Glomerular endothelial cell (primary cell): Measurements from ENCODE around the gene TSPAN17. TPM values are rescaled to one million over a fixed set of nuclear protein-coding genes. Genes with fewer than 3 reads are reported as not detected.
"Not testable (repeated sequence)": the region's sequence is repeated elsewhere in the genome, so short reads cannot be mapped to it uniquely, and the experiment has no call there.

Source experiments
- DNase-seq: peaks from one replicate; pipeline ENCODE4 v3.0.0-alpha.2; 2011; ENCODE audit warnings: low read depth, low spot score; ENCODE audit errors: extremely low read depth
- total RNA-seq: library from RNA; depleted of rRNA; stranded (reverse); fragments of >200 nt; gene quantifications from 2 replicates; pipeline ENCODE4 v1.2.3, GENCODE V29; 2015

Gene TSPAN17
- total RNA-seq, 1 donor from 2014 or later, result 53.1 TPM

GRCh38 chr5:176676361-176676824 is 29.1 kb downstream of the TSPAN17 start:
- no peak for DNase-seq

- DNase-seq, result no peak
Measured at GRCh38 chr5:176677209-176677939, 30.1 kb downstream of the TSPAN17 start.

DNA sequence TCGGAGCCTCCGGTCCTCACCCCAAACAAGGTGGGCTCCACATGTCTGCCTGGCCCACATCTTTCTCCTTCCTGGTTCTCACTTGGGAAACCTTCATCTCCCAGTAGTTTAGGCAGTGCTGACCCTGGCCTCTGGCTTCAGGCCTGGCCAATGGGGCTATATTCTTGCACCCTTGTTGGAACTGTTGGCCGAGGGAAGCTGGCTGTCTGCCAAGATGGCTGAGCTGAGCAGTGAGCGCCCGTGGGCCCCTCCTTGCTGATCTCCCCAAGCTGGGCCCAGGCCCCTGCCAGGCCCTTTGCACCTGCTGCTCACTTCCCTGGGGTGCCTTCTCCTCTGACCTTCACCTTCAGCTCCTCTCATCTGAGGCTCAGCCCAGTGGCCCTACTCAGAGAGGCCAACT is 31.3 kb downstream of the TSPAN17 start:
- DNase-seq, result no peak

- DNase-seq, result no peak
Measured at GRCh38 chr5:176679365-176680225, 32.3 kb downstream of the TSPAN17 start.

DNA sequence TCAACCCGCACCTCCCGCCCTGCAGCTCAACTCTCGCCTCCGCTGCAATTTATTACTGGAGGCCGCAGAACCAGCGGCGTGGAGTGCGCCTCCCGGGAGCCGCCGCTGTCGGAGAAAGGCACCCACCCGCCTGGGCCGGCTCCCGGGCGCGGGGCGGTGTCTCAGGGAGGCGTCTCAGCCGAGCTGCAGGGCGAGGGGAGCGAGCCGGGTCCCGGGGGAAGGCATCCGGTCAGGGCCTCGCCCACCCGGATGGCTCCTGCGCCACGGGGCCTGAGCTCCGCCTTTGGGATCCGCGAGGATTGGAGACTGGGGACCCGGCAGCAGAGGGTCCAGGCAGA is 32.9 kb downstream of the TSPAN17 start:
- DNase-seq, result no peak

DNA sequence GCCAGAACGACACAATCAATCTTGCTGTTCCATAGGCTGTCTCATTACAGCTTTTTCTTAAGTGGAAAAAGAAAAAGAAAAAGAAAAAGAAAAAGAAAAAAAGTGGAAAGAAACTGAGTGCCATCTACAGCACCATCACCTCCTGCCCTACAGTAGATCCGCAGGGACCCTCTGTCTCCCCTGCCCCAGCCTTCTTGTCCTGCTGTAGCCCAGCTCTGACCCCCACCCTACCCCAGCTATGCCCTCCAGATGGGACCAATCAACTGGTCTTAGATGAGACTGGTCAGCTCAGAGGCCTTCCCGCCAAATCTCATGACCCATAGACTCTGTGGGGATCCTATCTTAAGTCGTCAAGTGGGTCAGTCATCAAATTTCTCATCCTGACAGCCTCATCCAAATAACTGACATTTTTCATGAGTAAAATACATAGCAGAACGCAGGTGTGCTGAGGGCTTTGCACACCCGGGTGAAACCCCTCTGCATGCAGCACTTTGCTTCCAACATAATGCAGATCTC is 34.8 kb downstream of the TSPAN17 start:
- DNase-seq, result no peak

DNA sequence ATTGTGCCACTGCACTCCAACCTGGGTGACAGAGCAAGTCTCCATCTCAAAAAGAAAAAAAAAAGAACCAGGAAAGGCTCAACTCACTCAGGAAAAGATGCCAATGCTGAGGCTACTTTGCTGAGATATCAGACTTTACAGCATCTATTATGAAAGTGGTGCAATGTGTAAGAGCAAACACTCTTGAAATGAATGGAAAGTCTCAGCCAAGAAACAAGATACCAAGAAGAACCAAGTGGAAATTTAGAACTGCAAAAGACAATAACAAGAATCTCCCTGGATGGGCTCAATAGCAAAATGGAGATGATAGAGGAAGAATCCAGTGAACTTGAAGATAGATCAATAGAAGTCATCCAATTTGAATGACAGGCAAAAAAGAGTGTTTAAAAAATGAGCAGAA is 37.7 kb downstream of the TSPAN17 start:
- DNase-seq, result no peak

GRCh38 chr5:176687247-176687646 is 40.0 kb downstream of the TSPAN17 start:
- DNase-seq, result no peak

DNA sequence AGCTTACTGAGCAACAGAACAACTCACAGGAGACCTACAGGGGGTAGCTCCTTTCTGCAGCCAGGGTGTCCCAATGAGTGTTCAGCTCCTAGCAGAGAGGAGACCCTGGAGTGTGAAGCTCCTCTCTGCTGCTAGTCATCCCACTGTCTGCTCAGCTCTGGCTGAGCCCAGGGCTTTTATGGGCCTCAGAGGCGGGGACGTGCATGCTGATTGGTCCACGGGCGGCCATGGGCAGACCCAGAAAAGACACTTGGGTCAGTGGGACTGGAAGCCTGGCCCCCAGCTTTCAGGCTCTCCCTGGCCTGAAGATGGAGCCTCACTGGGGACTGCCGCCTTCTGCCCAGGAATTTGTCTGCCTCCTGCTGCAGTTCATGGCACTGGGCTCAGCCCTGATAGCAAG is 40.6 kb downstream of the TSPAN17 start:
- DNase-seq, result no peak

DNA sequence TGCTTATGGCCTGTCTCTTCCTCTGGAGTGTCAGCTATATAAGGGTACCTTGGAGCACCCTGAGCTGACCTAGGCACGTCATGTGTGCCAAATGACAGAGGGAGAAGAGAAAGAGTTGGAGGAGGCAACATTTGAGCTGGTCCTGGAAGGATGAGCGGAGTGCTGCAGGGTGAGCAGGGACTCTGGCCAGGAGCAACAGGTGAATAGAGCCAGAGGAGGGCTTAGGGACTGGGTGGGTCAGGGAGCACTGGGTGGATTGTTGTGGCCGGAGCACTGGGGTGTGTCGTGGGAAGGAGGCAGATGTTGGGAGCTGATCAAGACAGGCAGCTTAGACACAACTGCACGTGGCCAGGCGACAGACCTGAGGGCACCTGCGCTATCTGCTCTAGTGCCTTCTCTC is 43.6 kb downstream of the TSPAN17 start:
- no peak for DNase-seq

GRCh38 chr5:176691524-176691923 is 44.2 kb downstream of the TSPAN17 start:
- DNase-seq, result no peak

DNA sequence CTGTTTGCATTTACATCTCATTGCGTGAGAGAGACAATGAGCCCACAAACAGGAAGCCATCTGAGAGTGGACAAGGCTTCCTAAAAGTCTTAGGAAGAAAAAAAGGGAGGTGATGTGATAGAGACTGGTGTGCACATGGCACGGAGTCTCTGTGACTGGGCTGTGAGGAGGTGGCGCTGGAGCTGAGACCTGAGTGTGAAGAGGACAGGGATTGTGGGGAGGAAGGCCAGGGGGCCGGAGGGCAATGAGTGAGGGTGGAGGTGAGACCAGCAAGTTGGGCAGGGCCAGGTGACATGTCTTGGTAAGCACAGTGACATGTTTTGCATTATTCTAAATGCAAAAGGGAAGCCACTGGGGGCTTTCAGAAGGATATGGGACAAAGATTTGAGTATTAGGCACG is 45.0 kb downstream of the TSPAN17 start:
- no peak for DNase-seq

DNA sequence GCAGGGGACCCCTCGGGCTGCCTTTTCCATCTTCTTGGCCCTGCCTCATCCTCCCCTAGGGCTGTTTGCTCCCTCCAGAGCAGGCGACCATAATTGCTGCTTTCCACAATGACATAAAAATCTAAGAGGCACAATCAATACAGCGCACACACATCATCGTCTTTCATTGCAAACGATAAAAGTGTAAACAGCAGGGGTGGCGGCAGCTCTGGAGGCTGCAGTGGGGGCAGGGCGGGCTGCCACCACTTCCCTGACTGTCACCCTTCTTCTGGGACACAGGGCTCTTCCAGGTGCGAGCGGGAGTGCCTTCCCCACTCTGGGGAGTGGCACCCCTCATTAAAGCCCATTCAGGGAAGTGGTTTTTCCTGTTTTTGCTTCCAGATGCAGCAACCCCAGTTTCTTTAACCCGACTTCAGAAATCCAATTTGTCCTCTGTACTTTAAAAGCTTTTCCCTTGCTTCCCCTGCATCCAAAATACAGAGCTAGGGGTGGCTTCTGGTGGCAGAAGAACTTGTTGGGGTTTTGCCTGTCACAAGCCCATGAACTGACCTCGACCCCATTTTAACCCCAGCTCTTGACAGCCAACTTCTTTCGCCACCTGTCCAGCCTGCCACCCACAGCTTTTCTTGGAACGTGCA is 45.7 kb downstream of the TSPAN17 start:
- DNase-seq, result no peak

DNA sequence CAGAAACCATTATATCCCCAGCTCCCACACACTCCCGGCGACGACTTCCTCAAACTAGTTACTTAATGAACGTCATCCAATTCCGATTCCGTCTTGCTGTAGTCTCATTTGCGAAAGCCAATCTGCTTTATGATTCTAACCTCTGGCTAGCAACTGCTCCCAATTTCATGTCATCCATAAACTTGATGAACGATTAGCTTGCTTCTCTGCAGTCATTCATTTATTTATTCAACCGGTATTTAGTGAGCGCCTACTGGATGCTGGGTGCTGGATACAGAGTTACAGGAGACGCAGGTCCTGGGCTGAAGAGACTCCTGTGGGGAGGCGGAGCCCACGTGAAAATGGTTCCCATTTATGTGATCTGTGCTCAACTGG is 46.2 kb downstream of the TSPAN17 start:
- DNase-seq, result no peak

DNA sequence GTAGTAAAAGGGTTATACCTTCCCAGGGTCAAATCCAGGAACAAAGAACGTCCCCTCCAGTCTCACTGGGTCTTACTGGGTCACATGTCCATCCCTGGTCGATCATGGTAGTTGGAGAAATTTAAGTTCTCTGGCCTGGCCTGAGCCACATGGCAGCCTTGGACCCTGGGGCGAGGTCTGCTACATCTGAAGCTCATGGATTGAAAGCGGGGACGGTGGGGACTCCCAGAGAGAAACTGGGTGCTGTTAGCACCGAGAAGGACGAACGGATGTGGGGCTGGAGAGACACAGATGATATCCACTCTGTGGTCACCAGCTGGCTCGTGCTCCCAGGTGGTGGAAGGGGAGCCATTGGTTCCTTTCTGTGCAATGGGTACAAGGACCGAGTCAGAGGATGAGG is 46.9 kb downstream of the TSPAN17 start:
- no peak for DNase-seq

DNA sequence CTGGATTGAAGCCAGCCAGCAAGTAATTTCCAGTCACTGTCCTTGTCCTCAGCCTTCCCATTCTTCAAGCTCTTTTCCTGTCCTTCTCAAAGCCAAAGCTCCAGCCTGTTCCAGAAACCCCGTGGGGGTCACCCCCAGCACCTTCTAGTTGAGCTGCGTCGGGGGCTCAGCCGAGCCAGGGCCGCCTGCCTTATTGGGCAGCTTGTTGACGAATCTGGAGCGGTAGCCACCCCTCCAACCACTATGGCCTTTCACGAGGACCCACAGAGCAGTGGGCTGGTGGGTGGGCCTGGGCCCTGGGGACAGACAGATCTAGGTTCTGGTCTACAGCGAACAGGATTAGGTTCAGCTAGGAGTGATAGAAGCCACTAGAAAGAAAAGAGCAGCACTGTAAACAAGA is 47.3 kb downstream of the TSPAN17 start:
- DNase-seq, result no peak

- no peak for DNase-seq
Measured at GRCh38 chr5:176695073-176695472, 47.8 kb downstream of the TSPAN17 start.

GRCh38 chr5:176697267-176697933 is 50.1 kb downstream of the TSPAN17 start:
- no peak for DNase-seq

- DNase-seq, result no peak
Measured at GRCh38 chr5:176697934-176698538, 50.8 kb downstream of the TSPAN17 start.

- not testable (repeated sequence) for DNase-seq
Measured at GRCh38 chr5:176699446-176699845, 52.2 kb downstream of the TSPAN17 start.
